Naive thymus-derived CD8-positive, alpha-beta T cell (primary cell): ENCODE data around the gene ERVFRD-1. TPM values are rescaled to one million over a fixed set of nuclear protein-coding genes. Genes with fewer than 3 reads are reported as not detected.
"Not testable (repeated sequence)": the region's sequence is repeated elsewhere in the genome, so short reads cannot be mapped to it uniquely, and the experiment has no call there.

Experiments
- ATAC-seq, 2 donors: fragments of 150-1000 bp; cut with Tn5 transposase in 1 of 2; sonication (Bioruptor Pico), chemical (Tn5 transposase) in 1 of 2; 1 replicate in 1 of 2; 2 replicates in 1 of 2; pipeline ENCODE4 v1.10.0; 2021; ENCODE audit warnings: mild to moderate bottlenecking in 2 of 2, moderate library complexity in 2 of 2
- POLR2A ChIA-PET: fragments of 350-600 bp; sonication (Branson Sonifier 250); formaldehyde crosslinking; loops from one replicate; lab custom pipeline; 2021; ENCODE audit warnings: antibody characterized with exemption; lab: Charles Lee
- DNase-seq, 10 donors: peaks; one replicate each; pipeline versions ENCODE4 v3.0.0 to v3.0.0-alpha.2; 2020 to 2022
- H3K27ac Mint-ChIP-seq, 10 donors: one replicate each; pipeline ENCODE4 v1.8.0; 2020 to 2022; ENCODE audit warnings: mild to moderate bottlenecking in 10 of 10, mixed read lengths in 10 of 10, moderate library complexity in 4 of 10, inconsistent platforms in 1 of 10
- H3K27me3 Mint-ChIP-seq, 5 donors: one replicate each; pipeline ENCODE4 v1.8.0; 2021 to 2022; ENCODE audit warnings: mixed read lengths in 5 of 5
- H3K36me3 Mint-ChIP-seq, 3 donors: one replicate each; pipeline ENCODE4 v1.8.0; 2020 to 2022; ENCODE audit warnings: mixed read lengths in 3 of 3, mild to moderate bottlenecking in 2 of 3, inconsistent platforms in 1 of 3
- H3K4me1 Mint-ChIP-seq, 4 donors: one replicate each; pipeline ENCODE4 v1.8.0; 2021 to 2022; ENCODE audit warnings: mixed read lengths in 4 of 4
- H3K4me3 Mint-ChIP-seq, 10 donors: one replicate each; pipeline ENCODE4 v1.8.0; 2020 to 2022; ENCODE audit warnings: mild to moderate bottlenecking in 10 of 10, mixed read lengths in 10 of 10, moderate library complexity in 6 of 10, inconsistent platforms in 1 of 10
- H3K9me3 Mint-ChIP-seq, 9 donors: one replicate each; pipeline ENCODE4 v1.8.0; 2020 to 2022; ENCODE audit warnings: mixed read lengths in 9 of 9, mild to moderate bottlenecking in 3 of 9, inconsistent platforms in 1 of 9, moderate library complexity in 1 of 9
- polyA plus RNA-seq, 3 donors: library from polyadenylated mRNA; unstranded; fragments of 300-500 nt; fragmentation: Illumina TruSeq; gene quantifications; one replicate each; pipeline ENCODE4 v1.2.3, GENCODE V29; 2021
- total RNA-seq, 8 experiments: library from RNA in 2 of 8; stranded (reverse) in 2 of 8; gene quantifications; one replicate each; pipeline ENCODE4 v1.2.3 and lab custom pipeline; 2021 to 2026

Gene ERVFRD-1
- total and polyA plus RNA-seq, 5 experiments from 2014 or later, result 0.18 TPM; not detected in 4

- POLR2A ChIA-PET, result no interaction called here
- H3K27ac Mint-ChIP-seq, result peak overlapping the region in 1 of 10 donors; percentile 58
- no peak overlapping the region for H3K4me3 Mint-ChIP-seq
- DNase-seq (no peak), ATAC-seq (no peak)
- peaks cover 5 to 18% (median 9%) of the 10 kb centered on the region in 3 donors for H3K36me3 Mint-ChIP-seq
- peaks cover 0 to 1% (median 0%) of the 10 kb centered on the region in 9 donors for H3K9me3 Mint-ChIP-seq
- H3K27me3 Mint-ChIP-seq, result no peaks in the 10 kb centered on the region
- H3K4me1 Mint-ChIP-seq, result peaks cover 13 to 22% (median 18%) of the 10 kb centered on the region in 4 donors
Measured at GRCh38 chr6:11121851-11122250, 10.3 kb upstream of the ERVFRD-1 start.

GRCh38 chr6:11120271-11121005 is 8.9 kb upstream of the ERVFRD-1 start:
- POLR2A ChIA-PET, result no interaction called here
- H3K9me3 Mint-ChIP-seq, result peaks cover 0 to 1% (median 0%) of the 10 kb centered on the region in 9 donors
- H3K36me3 Mint-ChIP-seq, result peaks cover 5 to 7% (median 6%) of the 10 kb centered on the region in 3 donors
- peaks cover 18 to 22% (median 19%) of the 10 kb centered on the region in 4 donors for H3K4me1 Mint-ChIP-seq
- H3K27ac Mint-ChIP-seq, result no peak overlapping the region
- H3K4me3 Mint-ChIP-seq, result no peak overlapping the region
- no peaks in the 10 kb centered on the region for H3K27me3 Mint-ChIP-seq
- ATAC-seq, result no peak
- DNase-seq, result no peak

- ATAC-seq, H3K36me3 Mint-ChIP-seq, H3K4me3 Mint-ChIP-seq, H3K9me3 Mint-ChIP-seq, H3K27ac Mint-ChIP-seq, POLR2A ChIA-PET, DNase-seq, H3K27me3 Mint-ChIP-seq: not testable (repeated sequence)
- peaks cover 18 to 36% (median 31%) of the 10 kb centered on the region in 4 donors for H3K4me1 Mint-ChIP-seq
Measured at GRCh38 chr6:11115808-11116536, 4.4 kb upstream of the ERVFRD-1 start.

GRCh38 chr6:11113038-11113437 is 1.5 kb upstream of the ERVFRD-1 start:
- DNase-seq (no peak), ATAC-seq (no peak)
- H3K36me3 Mint-ChIP-seq, result peaks cover 0 to 1% (median 0%) of the 10 kb centered on the region in 3 donors
- H3K4me3 Mint-ChIP-seq, result no peak overlapping the region
- H3K4me1 Mint-ChIP-seq, result peaks cover 14 to 32% (median 28%) of the 10 kb centered on the region in 4 donors
- no peaks in the 10 kb centered on the region for H3K9me3 Mint-ChIP-seq
- H3K27ac Mint-ChIP-seq, result no peak overlapping the region
- POLR2A ChIA-PET, result no interaction called here
- H3K27me3 Mint-ChIP-seq, result no peaks in the 10 kb centered on the region

- Mint-ChIP-seq H3K9me3 (no peaks in the 10 kb centered on the region), H3K4me3 (peak overlapping the region; percentile 46 to 84 (median 70)), H3K27ac (peak overlapping the region in 9 of 10 donors; percentile 47 to 80 (median 60)), H3K4me1 (peaks cover 18 to 38% (median 31%) of the 10 kb centered on the region in 4 donors), H3K27me3 (no peaks in the 10 kb centered on the region), H3K36me3 (peaks cover 0 to 1% (median 0%) of the 10 kb centered on the region in 3 donors)
- POLR2A ChIA-PET, result interaction anchor here (0.6 kb wide), 1 partner anchor 448 kb away, joined by 3 read pairs; no protein-coding TSS in a partner anchor
- no peak for DNase-seq
- peak in 1 of 2 donors; percentile 38 for ATAC-seq
Measured at GRCh38 chr6:11111769-11112437, 378 bp upstream of the ERVFRD-1 start.

GRCh38 chr6:11108726-11109125 is 2.8 kb downstream of the ERVFRD-1 start:
- peaks cover 0 to 2% (median 0%) of the 10 kb centered on the region in 3 donors for H3K36me3 Mint-ChIP-seq
- peak overlapping the region in 1 of 10 donors; percentile 3 for H3K4me3 Mint-ChIP-seq
- ATAC-seq (no peak), DNase-seq (no peak)
- peaks cover 21 to 58% (median 30%) of the 10 kb centered on the region in 4 donors for H3K4me1 Mint-ChIP-seq
- POLR2A ChIA-PET, result no interaction called here
- H3K9me3 Mint-ChIP-seq, result no peaks in the 10 kb centered on the region
- H3K27ac Mint-ChIP-seq, result no peak overlapping the region
- H3K27me3 Mint-ChIP-seq, result no peaks in the 10 kb centered on the region

- no peak for ATAC-seq
- Mint-ChIP-seq H3K27ac (no peak overlapping the region), H3K4me1 (peaks cover 13 to 52% (median 28%) of the 10 kb centered on the region in 4 donors), H3K9me3 (no peaks in the 10 kb centered on the region), H3K4me3 (no peak overlapping the region), H3K27me3 (no peaks in the 10 kb centered on the region), H3K36me3 (peaks cover 0 to 12% (median 10%) of the 10 kb centered on the region in 3 donors)
- no peak for DNase-seq
- POLR2A ChIA-PET, result no interaction called here
Measured at GRCh38 chr6:11103065-11103464, 8.5 kb downstream of the ERVFRD-1 start.

GRCh38 chr6:11101417-11101816 is 10.1 kb downstream of the ERVFRD-1 start:
- no peaks in the 10 kb centered on the region for H3K9me3 Mint-ChIP-seq
- H3K27me3 Mint-ChIP-seq, result no peaks in the 10 kb centered on the region
- DNase-seq (no peak), ATAC-seq (no peak)
- H3K27ac Mint-ChIP-seq, result no peak overlapping the region
- POLR2A ChIA-PET, result no interaction called here
- H3K4me1 Mint-ChIP-seq, result peaks cover 15 to 38% (median 26%) of the 10 kb centered on the region in 4 donors
- no peak overlapping the region for H3K4me3 Mint-ChIP-seq
- H3K36me3 Mint-ChIP-seq, result peaks cover 0 to 19% (median 9%) of the 10 kb centered on the region in 3 donors

- H3K4me3 Mint-ChIP-seq, result no peak overlapping the region
- H3K27me3 Mint-ChIP-seq, result no peaks in the 10 kb centered on the region
- POLR2A ChIA-PET, result interaction anchor here (0.7 kb wide), 2 partner anchors 283 to 540 kb away, joined by 3 read pairs; no protein-coding TSS in a partner anchor
- no peak overlapping the region for H3K27ac Mint-ChIP-seq
- peaks cover 21 to 37% (median 35%) of the 10 kb centered on the region in 4 donors for H3K4me1 Mint-ChIP-seq
- ATAC-seq, result no peak
- H3K9me3 Mint-ChIP-seq, result no peaks in the 10 kb centered on the region
- DNase-seq, result no peak
- H3K36me3 Mint-ChIP-seq, result peaks cover 0 to 22% (median 8%) of the 10 kb centered on the region in 3 donors
Measured at GRCh38 chr6:11098004-11098403, 13.5 kb downstream of the ERVFRD-1 start.

GRCh38 chr6:11097476-11097875 is 14.0 kb downstream of the ERVFRD-1 start:
- POLR2A ChIA-PET, result interaction anchor here (0.7 kb wide), 1 partner anchor 283 kb away, joined by 3 read pairs; no protein-coding TSS in a partner anchor
- H3K4me1 Mint-ChIP-seq, result peaks cover 24 to 37% (median 35%) of the 10 kb centered on the region in 4 donors
- H3K27ac Mint-ChIP-seq, result peak overlapping the region in 2 of 10 donors; percentile 24 to 64
- DNase-seq (no peak), ATAC-seq (no peak)
- no peak overlapping the region for H3K4me3 Mint-ChIP-seq
- H3K36me3 Mint-ChIP-seq, result peaks cover 0 to 22% (median 6%) of the 10 kb centered on the region in 3 donors
- H3K9me3 Mint-ChIP-seq, result no peaks in the 10 kb centered on the region
- no peaks in the 10 kb centered on the region for H3K27me3 Mint-ChIP-seq

GRCh38 chr6:11096109-11096508 is 15.4 kb downstream of the ERVFRD-1 start:
- peaks cover 0 to 20% (median 4%) of the 10 kb centered on the region in 3 donors for H3K36me3 Mint-ChIP-seq
- H3K4me1 Mint-ChIP-seq, result peaks cover 18 to 34% (median 30%) of the 10 kb centered on the region in 4 donors
- H3K4me3 Mint-ChIP-seq, result peak overlapping the region in 4 of 10 donors; percentile 3 to 62 (median 43)
- POLR2A ChIA-PET, result interaction anchor here (1.5 kb wide), 1 partner anchor 376 kb away, joined by 3 read pairs; no protein-coding TSS in a partner anchor
- no peaks in the 10 kb centered on the region for H3K27me3 Mint-ChIP-seq
- no peak for ATAC-seq
- H3K27ac Mint-ChIP-seq, result peak overlapping the region in 2 of 10 donors; percentile 16 to 22
- H3K9me3 Mint-ChIP-seq, result no peaks in the 10 kb centered on the region
- DNase-seq, result no peak

- DNase-seq (no peak), ATAC-seq (no peak)
- H3K27me3 Mint-ChIP-seq, result no peaks in the 10 kb centered on the region
- peak overlapping the region; percentile 90 to 98 (median 96) for H3K4me3 Mint-ChIP-seq
- POLR2A ChIA-PET, result interaction anchor here (1.5 kb wide), 1 partner anchor 375 kb away, joined by 3 read pairs; no protein-coding TSS in a partner anchor
- no peaks in the 10 kb centered on the region for H3K9me3 Mint-ChIP-seq
- peak overlapping the region; percentile 89 to 98 (median 96) for H3K27ac Mint-ChIP-seq
- peaks cover 13 to 31% (median 28%) of the 10 kb centered on the region in 4 donors for H3K4me1 Mint-ChIP-seq
- peaks cover 0 to 15% (median 4%) of the 10 kb centered on the region in 3 donors for H3K36me3 Mint-ChIP-seq
Measured at GRCh38 chr6:11094941-11095340, 16.6 kb downstream of the ERVFRD-1 start.
